Endodermal cell (in vitro differentiated cells): Measurements from ENCODE around the gene NTN4. TPM values are rescaled to one million over a fixed set of nuclear protein-coding genes. Genes with fewer than 3 reads are reported as not detected.

ENCODE experiments used
- DNase-seq: peaks from one replicate; pipeline ENCODE4 v3.0.0-alpha.2; 2017
- H3K27ac ChIP-seq: 2 replicates; pipeline ENCODE4 v1.5.1; 2013; ENCODE audit warnings: mild to moderate bottlenecking, low read depth, low read length, moderate library complexity
- H3K27me3 ChIP-seq: 2 replicates; pipeline ENCODE4 v1.6.1; 2013; ENCODE audit warnings: mild to moderate bottlenecking, low read length, moderate library complexity; ENCODE audit not compliant: insufficient read depth, control insufficient read depth, poor library complexity, severe bottlenecking
- H3K36me3 ChIP-seq: 2 replicates; pipeline ENCODE4 v1.7.0; 2013; ENCODE audit warnings: mild to moderate bottlenecking, low read length, moderate library complexity; ENCODE audit not compliant: control insufficient read depth, insufficient read depth
- H3K4me1 ChIP-seq: one replicate; pipeline ENCODE4 v1.7.0; 2013; ENCODE audit warnings: low read length; ENCODE audit not compliant: control insufficient read depth, insufficient read depth
- H3K4me3 ChIP-seq: 2 replicates; pipeline ENCODE4 v1.5.1; 2013; ENCODE audit warnings: mild to moderate bottlenecking, low read length, moderate library complexity
- H3K9ac ChIP-seq: 2 replicates; pipeline ENCODE4 v1.6.1; 2013; ENCODE audit warnings: mild to moderate bottlenecking, low read length, moderate library complexity; ENCODE audit not compliant: poor library complexity, severe bottlenecking; ENCODE audit errors: extremely low read depth
- H3K9me3 ChIP-seq: 2 replicates; pipeline ENCODE4 v1.6.1; 2013; ENCODE audit warnings: mild to moderate bottlenecking, low read length, moderate library complexity; ENCODE audit not compliant: control insufficient read depth
- H3K27ac Mint-ChIP-seq: 2 replicates; pipeline ENCODE4 v1.8.0; 2020; ENCODE audit warnings: mixed read lengths
- H3K27me3 Mint-ChIP-seq: 2 replicates; pipeline ENCODE4 v1.8.0; 2021; ENCODE audit warnings: mild to moderate bottlenecking, mixed read lengths; ENCODE audit not compliant: insufficient read depth
- H3K36me3 Mint-ChIP-seq: 2 replicates; pipeline ENCODE4 v1.8.0; 2020; ENCODE audit warnings: low read depth, mixed read lengths
- H3K4me1 Mint-ChIP-seq: 2 replicates; pipeline ENCODE4 v1.8.0; 2020; ENCODE audit warnings: mixed read lengths
- H3K4me3 Mint-ChIP-seq: 2 replicates; pipeline ENCODE4 v1.8.0; 2020; ENCODE audit warnings: mild to moderate bottlenecking, moderate library complexity, mixed read lengths
- H3K9me3 Mint-ChIP-seq: 2 replicates; pipeline ENCODE4 v1.8.0; 2020; ENCODE audit warnings: mild to moderate bottlenecking, mixed read lengths
- WGBS, 2 experiments: methylation state at CpG; one replicate each; pipeline versions ENCODE4 v1.1.5 to v1.1.7; 2013; ENCODE audit warnings: missing lambda C conversion rate in 2 of 2, mixed read lengths in 1 of 2; ENCODE audit not compliant: insufficient coverage in 1 of 2, insufficient read length in 1 of 2; 5-methylcytosine and 5-hydroxymethylcytosine counted together
- total RNA-seq, 2 donors: library from RNA; stranded (reverse); fragmentation: NEBNext Ultra II Directional in 1 of 2; extraction: Animal tissue kit (Norgen Biotek cat#: 25700) in 1 of 2; gene quantifications; 2 replicates in 1 of 2; 3 replicates in 1 of 2; pipeline ENCODE4 v1.2.1, GENCODE V29; 2021
- TF ChIP-seq, protein P1 (sequence below): fragments of 200-600 bp; sonication (generic); conservative IDR thresholded peaks from 2 replicates; pipeline ENCODE4 v1.5.0; 2021; ENCODE audit warnings: antibody characterized with exemption, mild to moderate bottlenecking

NTN4 gene
- total RNA-seq, 2 donors from 2014 or later = 57.4 to 58.2 TPM

DNA sequence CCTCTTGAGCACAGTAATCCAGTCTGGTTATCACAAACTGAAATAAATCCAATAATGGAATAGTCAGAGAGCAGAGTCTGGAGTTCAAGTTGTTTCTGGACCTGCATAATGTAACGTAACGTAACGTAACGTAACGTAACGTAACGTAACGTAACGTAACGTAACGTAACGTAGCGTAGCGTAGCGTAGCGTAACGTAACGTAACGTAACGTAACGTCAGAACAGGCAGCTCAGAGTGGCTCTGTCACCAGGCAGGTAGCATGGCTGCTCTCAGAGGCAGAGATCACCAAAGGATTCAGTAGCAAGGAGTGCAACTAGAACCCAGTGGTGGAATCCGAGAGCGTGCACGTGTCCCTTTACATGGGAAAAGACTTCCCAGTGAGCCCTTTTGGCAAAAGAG is 153.6 kb downstream of the NTN4 start:
- no peak for DNase-seq
- TF ChIP-seq, protein P1, sequence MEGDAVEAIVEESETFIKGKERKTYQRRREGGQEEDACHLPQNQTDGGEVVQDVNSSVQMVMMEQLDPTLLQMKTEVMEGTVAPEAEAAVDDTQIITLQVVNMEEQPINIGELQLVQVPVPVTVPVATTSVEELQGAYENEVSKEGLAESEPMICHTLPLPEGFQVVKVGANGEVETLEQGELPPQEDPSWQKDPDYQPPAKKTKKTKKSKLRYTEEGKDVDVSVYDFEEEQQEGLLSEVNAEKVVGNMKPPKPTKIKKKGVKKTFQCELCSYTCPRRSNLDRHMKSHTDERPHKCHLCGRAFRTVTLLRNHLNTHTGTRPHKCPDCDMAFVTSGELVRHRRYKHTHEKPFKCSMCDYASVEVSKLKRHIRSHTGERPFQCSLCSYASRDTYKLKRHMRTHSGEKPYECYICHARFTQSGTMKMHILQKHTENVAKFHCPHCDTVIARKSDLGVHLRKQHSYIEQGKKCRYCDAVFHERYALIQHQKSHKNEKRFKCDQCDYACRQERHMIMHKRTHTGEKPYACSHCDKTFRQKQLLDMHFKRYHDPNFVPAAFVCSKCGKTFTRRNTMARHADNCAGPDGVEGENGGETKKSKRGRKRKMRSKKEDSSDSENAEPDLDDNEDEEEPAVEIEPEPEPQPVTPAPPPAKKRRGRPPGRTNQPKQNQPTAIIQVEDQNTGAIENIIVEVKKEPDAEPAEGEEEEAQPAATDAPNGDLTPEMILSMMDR = no peak
- no peaks in the 10 kb centered on the region for H3K9me3 ChIP-seq
- H3K4me3 ChIP-seq = no peak overlapping the region
- 94 to 95% methylated on average over 22 to 24 of the region's 24 CpGs for WGBS, 2 experiments
- H3K27ac ChIP-seq = no peak overlapping the region
- Mint-ChIP-seq H3K27me3 (no peaks in the 10 kb centered on the region), H3K9me3 (no peaks in the 10 kb centered on the region), H3K36me3 (no peaks in the 10 kb centered on the region), H3K4me3 (no peak overlapping the region), H3K27ac (no peak overlapping the region), H3K4me1 (peaks cover 18% of the 10 kb centered on the region)
- H3K27me3 ChIP-seq = no peaks in the 10 kb centered on the region
- H3K4me1 ChIP-seq = peaks cover 8% of the 10 kb centered on the region
- no peak overlapping the region for H3K9ac ChIP-seq
- no peaks in the 10 kb centered on the region for H3K36me3 ChIP-seq

DNA sequence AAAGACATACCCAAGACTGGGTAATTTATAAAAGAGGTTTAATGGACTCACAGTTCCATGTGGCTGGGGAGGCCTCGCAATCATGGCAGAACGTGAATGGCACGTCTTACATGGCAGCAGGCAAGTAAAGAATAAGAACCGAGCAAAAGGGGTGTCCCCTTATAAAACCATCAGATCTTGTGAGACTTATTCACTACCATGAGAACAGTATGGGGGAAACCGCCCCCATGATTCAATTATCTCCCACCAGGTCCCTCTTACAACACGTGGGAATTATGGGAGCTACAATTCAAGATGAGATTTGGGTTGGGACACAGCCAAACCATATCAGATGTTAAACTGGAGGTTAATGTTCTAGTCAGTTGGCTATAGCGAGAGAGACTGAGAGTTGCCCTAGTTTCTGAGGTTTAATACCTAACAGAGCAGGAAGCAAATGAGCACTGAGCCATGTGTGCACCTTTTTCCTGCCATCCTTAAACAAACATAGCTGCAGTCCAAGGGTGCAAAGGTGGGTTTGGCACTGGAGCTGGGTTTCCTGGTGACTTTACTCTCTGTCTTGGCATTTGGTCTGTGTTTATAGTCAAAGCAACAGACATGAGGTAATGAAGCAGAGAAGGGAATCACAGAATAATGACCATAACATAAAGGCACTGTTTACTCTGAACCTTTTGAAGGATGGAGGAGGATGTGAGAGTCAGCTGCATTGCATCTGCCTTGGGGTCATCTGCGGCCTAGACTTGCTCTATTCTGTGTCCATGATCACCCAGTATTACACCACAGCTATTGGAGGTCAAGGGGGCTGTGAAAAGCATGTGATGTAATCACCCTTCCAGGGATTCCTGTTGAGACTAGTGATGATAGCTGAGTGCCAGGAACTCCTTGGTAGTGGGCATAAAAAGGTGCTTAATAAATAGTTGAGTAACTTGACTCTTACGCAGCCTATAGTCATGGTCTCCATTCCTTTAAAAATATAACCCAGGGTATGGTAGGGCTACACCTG is 155.6 kb downstream of the NTN4 start:
- Mint-ChIP-seq H3K4me1 (peaks cover 23% of the 10 kb centered on the region), H3K27me3 (no peaks in the 10 kb centered on the region), H3K9me3 (no peaks in the 10 kb centered on the region), H3K4me3 (no peak overlapping the region), H3K36me3 (no peaks in the 10 kb centered on the region), H3K27ac (no peak overlapping the region)
- H3K9me3 ChIP-seq = no peaks in the 10 kb centered on the region
- no peak overlapping the region for H3K4me3 ChIP-seq
- WGBS, 2 experiments = 88 to 98% methylated on average over 6 to 9 of the region's 9 CpGs
- H3K27ac ChIP-seq = no peak overlapping the region
- H3K9ac ChIP-seq = no peak overlapping the region
- no peak for DNase-seq
- TF ChIP-seq, protein P1 = no peak
- H3K36me3 ChIP-seq = no peaks in the 10 kb centered on the region
- peaks cover 8% of the 10 kb centered on the region for H3K4me1 ChIP-seq
- H3K27me3 ChIP-seq = no peaks in the 10 kb centered on the region

DNA sequence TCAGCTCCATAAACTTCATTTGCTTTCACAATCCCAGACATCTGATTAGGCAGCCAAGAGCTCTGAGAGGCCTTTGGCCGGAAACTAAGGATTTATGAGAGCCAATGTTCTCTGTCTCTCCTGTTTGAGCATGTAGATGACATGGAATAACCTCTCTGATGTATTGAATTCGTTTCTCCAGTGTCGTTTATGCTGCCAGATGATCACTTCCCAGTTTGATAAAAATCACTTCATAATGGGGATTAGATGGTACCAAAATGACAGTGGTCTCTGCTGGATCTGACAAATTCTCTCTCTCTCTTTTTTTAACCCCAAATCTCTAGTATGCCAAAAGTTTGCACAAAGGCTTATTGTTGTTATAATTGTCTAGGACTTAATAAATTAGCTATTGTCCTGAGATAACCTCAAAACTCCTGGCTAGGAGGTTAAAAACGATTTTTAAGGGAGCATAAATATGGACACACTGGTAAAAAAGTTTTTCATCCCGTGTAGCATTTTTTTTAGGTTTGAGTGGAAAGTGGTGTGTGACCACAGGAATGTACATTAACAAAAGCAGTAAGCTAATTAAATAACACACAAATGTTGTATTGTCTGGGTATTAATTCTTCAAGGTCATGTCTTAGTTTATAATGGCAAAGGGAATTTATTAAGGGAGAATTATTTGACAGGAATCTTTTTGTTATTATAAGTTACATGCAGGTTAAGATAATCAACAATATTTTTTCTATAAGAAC is 156.7 kb downstream of the NTN4 start:
- DNase-seq = no peak
- Histone ChIP-seq H3K36me3 (no peaks in the 10 kb centered on the region), H3K27me3 (no peaks in the 10 kb centered on the region), H3K9me3 (no peaks in the 10 kb centered on the region), H3K4me1 (peaks cover 16% of the 10 kb centered on the region), H3K27ac (no peak overlapping the region), H3K9ac (no peak overlapping the region), H3K4me3 (no peak overlapping the region)
- H3K4me1 Mint-ChIP-seq = peaks cover 29% of the 10 kb centered on the region
- no peak overlapping the region for H3K27ac Mint-ChIP-seq
- WGBS, 2 experiments = 62 to 77% methylated on average over 2 to 5 of the region's 5 CpGs
- H3K27me3 Mint-ChIP-seq = no peaks in the 10 kb centered on the region
- H3K36me3 Mint-ChIP-seq = no peaks in the 10 kb centered on the region
- no peaks in the 10 kb centered on the region for H3K9me3 Mint-ChIP-seq
- TF ChIP-seq, protein P1 = no peak
- no peak overlapping the region for H3K4me3 Mint-ChIP-seq
